Thoracic aorta (tissue), 2 donors: ENCODE measurements around the gene CHST12. TPM values are rescaled to one million over a fixed set of nuclear protein-coding genes. Genes with fewer than 3 reads are reported as not detected.

Source experiments
- ATAC-seq: fragments of 150-250 bp; one replicate; pipeline ENCODE4 v1.8.0; 2017; ENCODE audit warnings: low read depth; ENCODE audit not compliant: insufficient number of reproducible peaks, low FRiP score
- DNase-seq: peaks from one replicate; pipeline ENCODE4 v3.0.0-alpha.2; 2020; ENCODE audit warnings: low spot score
- H3K27ac ChIP-seq, 2 donors: fragments of 200-600 bp; sonication (generic); 1 replicate in 1 of 2; 2 replicates in 1 of 2; pipeline ENCODE4 v1.5.1; 2016; ENCODE audit warnings: mild to moderate bottlenecking in 2 of 2, moderate library complexity in 2 of 2
- H3K27me3 ChIP-seq: fragments of 200-600 bp; sonication (generic); replicated peaks from 2 replicates; pipeline ENCODE4 v1.6.0; 2016; ENCODE audit warnings: mild to moderate bottlenecking; ENCODE audit not compliant: insufficient read depth
- H3K36me3 ChIP-seq: fragments of 200-600 bp; sonication (generic); one replicate; pipeline ENCODE4 v1.5.1; 2016
- H3K4me1 ChIP-seq, 2 donors: fragments of 200-600 bp; sonication (generic); 1 replicate in 1 of 2; 2 replicates in 1 of 2; pipeline versions ENCODE4 v1.5.1 to v1.6.0; 2016; ENCODE audit warnings: low read depth in 2 of 2, mild to moderate bottlenecking in 1 of 2; ENCODE audit not compliant: control insufficient read depth in 1 of 2
- H3K4me3 ChIP-seq: fragments of 200-600 bp; sonication (generic); 2 replicates; pipeline ENCODE4 v1.5.1; 2016; ENCODE audit warnings: mild to moderate bottlenecking
- H3K9me3 ChIP-seq: fragments of 200-600 bp; sonication (generic); 2 replicates; pipeline ENCODE4 v1.5.1; 2016
- CTCF ChIP-seq: fragments of 200-600 bp; sonication (generic); IDR thresholded peaks from one replicate; pipeline ENCODE4 v1.5.1; 2019; ENCODE audit warnings: antibody characterized with exemption
- total RNA-seq, 2 donors: library from RNA; depleted of rRNA; stranded (reverse); fragments of >200 nt; gene quantifications; one replicate each; pipeline versions ENCODE4 v1.1.0 to v1.2.3, GENCODE V29; 2016

Gene CHST12
- total RNA-seq, 2 donors from 2014 or later: 18.7 to 19.1 TPM

- H3K27me3 ChIP-seq: no peaks in the 10 kb centered on the region
- DNase-seq: no peak
These were observed 72.2 kb downstream of the CHST12 start for GRCh38 chr7:2475678-2476015.

GRCh38 chr7:2476298-2476697 is 72.9 kb downstream of the CHST12 start, which contains the start of gene GRIFIN:
TSS of gene GRIFIN (minus strand) at chr7:2476398. CDS start at chr7:2476383, 15 bp downstream.
- ATAC-seq: no peak
- no peaks in the 10 kb centered on the region for H3K27me3 ChIP-seq
- H3K9me3 ChIP-seq: no peaks in the 10 kb centered on the region
- no peak for TF ChIP-seq CTCF
- no peak within 1 kb of the TSS for H3K4me3 ChIP-seq
- no peak for DNase-seq
- no peak within 1 kb of the TSS for H3K27ac ChIP-seq
- H3K36me3 ChIP-seq: no peaks in the 10 kb centered on the region
- H3K4me1 ChIP-seq: peaks cover 4 to 18% of the 10 kb centered on the region in 2 donors

More at GRCh38 chr7:2475678-2476015, 72.2 kb downstream of the CHST12 start:
- TF ChIP-seq CTCF: no peak
- ATAC-seq: no peak
- Histone ChIP-seq H3K4me3 (no peak overlapping the region), H3K9me3 (no peaks in the 10 kb centered on the region), H3K4me1 (peaks cover 4 to 18% of the 10 kb centered on the region in 2 donors), H3K36me3 (no peaks in the 10 kb centered on the region), H3K27ac (no peak overlapping the region)

- Histone ChIP-seq H3K27me3 (no peaks in the 10 kb centered on the region), H3K4me3 (no peak overlapping the region), H3K27ac (no peak overlapping the region), H3K4me1 (peaks cover 4 to 18% of the 10 kb centered on the region in 2 donors), H3K36me3 (no peaks in the 10 kb centered on the region), H3K9me3 (no peaks in the 10 kb centered on the region)
- ATAC-seq (no peak), DNase-seq (no peak)
- TF ChIP-seq CTCF: no peak
These were observed 73.5 kb downstream of the CHST12 start for GRCh38 chr7:2476776-2477446.

GRCh38 chr7:2477447-2478398 is 74.3 kb downstream of the CHST12 start:
- Histone ChIP-seq H3K4me3 (peak overlapping the region; percentile 27), H3K36me3 (no peaks in the 10 kb centered on the region), H3K4me1 (peaks cover 4 to 18% of the 10 kb centered on the region in 2 donors), H3K9me3 (no peaks in the 10 kb centered on the region), H3K27me3 (no peaks in the 10 kb centered on the region), H3K27ac (no peak overlapping the region)
- ATAC-seq (no peak), DNase-seq (no peak)
- peak; percentile 33 for TF ChIP-seq CTCF

GRCh38 chr7:2478399-2478785 is 75.0 kb downstream of the CHST12 start:
- Histone ChIP-seq H3K27ac (no peak overlapping the region), H3K4me3 (peak overlapping the region; percentile 27), H3K27me3 (no peaks in the 10 kb centered on the region), H3K4me1 (peaks cover 4 to 18% of the 10 kb centered on the region in 2 donors), H3K36me3 (no peaks in the 10 kb centered on the region), H3K9me3 (peaks cover 5% of the 10 kb centered on the region)
- DNase-seq (no peak), ATAC-seq (no peak)
- no peak for TF ChIP-seq CTCF
